SK-N-MC (cell line): Measurements from ENCODE around the gene DOK1.

ENCODE experiments used
- EZH2 ChIP-seq: fragments of 200-600 bp; sonication (generic); IDR thresholded peaks from one replicate; pipeline ENCODE4 v1.6.1; 2017; ENCODE audit warnings: antibody characterized with exemption
- FOXP2 ChIP-seq: optimal IDR thresholded peaks from 2 replicates; pipeline ENCODE3; 2011; ENCODE audit warnings: mild to moderate bottlenecking, moderate library complexity; ENCODE audit not compliant: insufficient read depth; ENCODE audit errors: extremely low read length, control extremely low read depth
- POLR2AphosphoS5 ChIP-seq: IDR thresholded peaks from 2 replicates; pipeline ENCODE4 v1.6.1; 2012; ENCODE audit warnings: mild to moderate bottlenecking, low read depth, low read length, borderline replicate concordance

- TF ChIP-seq EZH2 (no peak), POLR2AphosphoS5 (no peak), FOXP2 (no peak)
Observed at GRCh38 chr2:74525717-74526648, 28.5 kb upstream of the DOK1 start, which contains the start of gene DQX1.
